OCI-LY7 (cell line): ENCODE measurements around the gene HINT3.

ENCODE experiments used
- EZH2phosphoT487 ChIP-seq: fragments of 200-600 bp; sonication (generic); IDR thresholded peaks from 2 replicates; pipeline ENCODE4 v1.6.1; 2018; ENCODE audit warnings: low read depth, borderline replicate concordance, mild to moderate bottlenecking, mixed run types, antibody characterized with exemption, low read length, moderate library complexity, mixed read lengths
- TF ChIP-seq, protein P1 (sequence below): fragments of 200-600 bp; sonication (generic); conservative IDR thresholded peaks from 2 replicates; pipeline ENCODE4 v1.5.1; 2014; ENCODE audit warnings: mild to moderate bottlenecking, antibody characterized with exemption, low read length, moderate library complexity, mixed read lengths

DNA sequence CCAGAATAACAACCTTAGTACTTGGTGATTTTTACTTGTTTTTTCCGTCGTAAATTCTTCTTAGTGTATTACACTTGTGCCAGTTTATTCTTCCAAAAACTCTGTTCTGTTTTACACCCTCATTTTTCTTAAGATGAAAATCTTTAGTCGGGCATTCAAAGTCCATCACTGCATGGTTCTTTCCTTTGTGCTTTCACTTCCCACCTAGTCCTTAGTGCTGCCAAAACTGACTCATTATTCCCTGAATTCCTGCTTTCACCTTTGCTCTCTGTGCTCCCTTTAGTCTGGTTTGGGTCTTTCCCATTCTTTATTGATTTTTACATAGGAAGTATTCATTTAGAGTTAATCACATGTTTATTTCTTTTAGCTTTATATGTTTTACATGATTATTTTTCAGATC lies 33.1 kb downstream of the HINT3 start:
- TF ChIP-seq, protein P1, sequence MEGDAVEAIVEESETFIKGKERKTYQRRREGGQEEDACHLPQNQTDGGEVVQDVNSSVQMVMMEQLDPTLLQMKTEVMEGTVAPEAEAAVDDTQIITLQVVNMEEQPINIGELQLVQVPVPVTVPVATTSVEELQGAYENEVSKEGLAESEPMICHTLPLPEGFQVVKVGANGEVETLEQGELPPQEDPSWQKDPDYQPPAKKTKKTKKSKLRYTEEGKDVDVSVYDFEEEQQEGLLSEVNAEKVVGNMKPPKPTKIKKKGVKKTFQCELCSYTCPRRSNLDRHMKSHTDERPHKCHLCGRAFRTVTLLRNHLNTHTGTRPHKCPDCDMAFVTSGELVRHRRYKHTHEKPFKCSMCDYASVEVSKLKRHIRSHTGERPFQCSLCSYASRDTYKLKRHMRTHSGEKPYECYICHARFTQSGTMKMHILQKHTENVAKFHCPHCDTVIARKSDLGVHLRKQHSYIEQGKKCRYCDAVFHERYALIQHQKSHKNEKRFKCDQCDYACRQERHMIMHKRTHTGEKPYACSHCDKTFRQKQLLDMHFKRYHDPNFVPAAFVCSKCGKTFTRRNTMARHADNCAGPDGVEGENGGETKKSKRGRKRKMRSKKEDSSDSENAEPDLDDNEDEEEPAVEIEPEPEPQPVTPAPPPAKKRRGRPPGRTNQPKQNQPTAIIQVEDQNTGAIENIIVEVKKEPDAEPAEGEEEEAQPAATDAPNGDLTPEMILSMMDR, result no peak
- no peak for TF ChIP-seq EZH2phosphoT487
